WERI-Rb-1 (cell line): ENCODE results near the gene GAPVD1.
"Not testable (repeated sequence)": the region's sequence is repeated elsewhere in the genome, so short reads cannot be mapped to it uniquely, and the experiment has no call there.

Source experiments
- DNase-seq: peaks from one replicate; pipeline ENCODE4 v3.0.0-alpha.2; 2020
- H3K27ac ChIP-seq: fragments of 250-450 bp; sonication (Bioruptor Pico); 2 replicates; pipeline ENCODE4 v1.5.1; 2020; ENCODE audit warnings: mild to moderate bottlenecking, moderate library complexity
- H3K27me3 ChIP-seq: fragments of 250-450 bp; sonication (Bioruptor Pico); 2 replicates; pipeline ENCODE4 v1.5.1; 2021; ENCODE audit warnings: mild to moderate bottlenecking, low read depth, moderate library complexity; ENCODE audit not compliant: insufficient read depth, severe bottlenecking
- H3K36me3 ChIP-seq: fragments of 250-450 bp; sonication (Bioruptor Pico); 2 replicates; pipeline ENCODE4 v1.5.1; 2020; ENCODE audit warnings: mild to moderate bottlenecking, moderate library complexity
- H3K4me3 ChIP-seq: 2 replicates; pipeline ENCODE4 v1.5.1; 2011; ENCODE audit warnings: low read depth, mild to moderate bottlenecking, control low read depth, low read length
- H3K9me3 ChIP-seq: fragments of 250-450 bp; sonication (Bioruptor Pico); 2 replicates; pipeline ENCODE4 v1.5.1; 2021; ENCODE audit warnings: mild to moderate bottlenecking, moderate library complexity; ENCODE audit not compliant: severe bottlenecking
- CTCF ChIP-seq: IDR thresholded peaks from 2 replicates; pipeline ENCODE4 v1.5.1; 2011; ENCODE audit warnings: low read depth, mild to moderate bottlenecking, control low read depth, inconsistent platforms, low read length

Gene GAPVD1

GRCh38 chr9:125262294-125262991 is 817 bp downstream of the GAPVD1 start:
- Histone ChIP-seq H3K27me3 (no peaks in the 10 kb centered on the region), H3K36me3 (peaks cover 34% of the 10 kb centered on the region), H3K27ac (peak overlapping the region; percentile 82), H3K4me3 (peak overlapping the region; percentile 96), H3K9me3 (no peaks in the 10 kb centered on the region)
- no peak for DNase-seq
- TF ChIP-seq CTCF: no peak

DNA sequence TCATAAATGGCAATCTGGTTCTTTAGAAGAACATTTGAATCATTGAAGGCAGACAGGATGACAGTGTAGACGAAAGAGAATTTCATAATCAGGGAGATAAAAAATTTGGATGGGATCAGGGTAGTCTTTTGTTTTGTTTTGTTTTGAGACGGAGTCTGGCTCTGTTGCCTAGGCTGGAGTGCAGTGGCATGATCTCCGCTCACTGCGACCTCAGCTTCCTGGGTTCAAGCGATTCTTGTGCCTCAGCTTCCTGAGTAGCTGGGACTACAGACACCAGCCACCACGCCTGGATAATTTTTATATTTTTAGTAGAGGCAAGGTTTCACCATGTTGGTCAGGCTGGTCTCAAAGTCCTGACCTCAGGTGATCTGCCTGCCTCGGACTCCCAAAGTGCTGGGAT is 2.4 kb downstream of the GAPVD1 start:
- not testable (repeated sequence) for H3K27ac ChIP-seq, DNase-seq, H3K9me3 ChIP-seq, H3K27me3 ChIP-seq, H3K4me3 ChIP-seq
- peaks cover 35% of the 10 kb centered on the region for H3K36me3 ChIP-seq

DNA sequence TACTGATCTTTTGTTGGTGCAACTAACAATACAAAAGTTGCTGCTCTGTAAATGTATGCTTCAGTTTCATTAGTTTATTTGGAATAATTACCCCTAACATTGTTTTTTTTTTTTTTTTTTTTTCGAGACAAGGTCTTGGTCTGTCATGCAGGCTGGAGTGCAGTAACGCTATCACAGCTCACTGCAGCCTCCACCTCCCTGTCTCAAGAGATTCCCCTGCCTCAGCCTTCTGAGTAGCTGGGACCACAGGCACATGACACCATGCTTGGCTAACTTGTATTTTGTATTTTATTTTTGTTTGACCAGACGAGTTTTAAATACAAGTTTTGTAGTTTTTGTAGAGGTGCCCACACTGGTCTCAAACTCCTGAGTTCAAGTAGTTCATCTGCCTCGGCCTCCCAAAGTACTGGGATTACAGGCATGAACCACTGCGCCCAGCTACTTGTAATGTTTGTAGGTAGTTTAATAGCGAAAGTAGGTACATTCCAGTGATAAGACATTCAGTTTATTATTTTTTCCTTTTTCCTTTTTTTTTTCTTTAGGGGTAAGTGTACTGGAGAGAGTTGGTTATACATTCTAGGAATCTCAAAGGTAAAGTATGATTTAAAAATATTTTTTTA is 6.9 kb downstream of the GAPVD1 start:
- Histone ChIP-seq H3K27me3 (no peaks in the 10 kb centered on the region), H3K9me3 (no peaks in the 10 kb centered on the region), H3K4me3 (no peak overlapping the region), H3K27ac (no peak overlapping the region), H3K36me3 (peaks cover 49% of the 10 kb centered on the region)
- DNase-seq: no peak
- no peak for TF ChIP-seq CTCF

GRCh38 chr9:125269014-125269397 is 7.4 kb downstream of the GAPVD1 start:
- Histone ChIP-seq H3K27ac (no peak overlapping the region), H3K4me3 (no peak overlapping the region), H3K9me3 (no peaks in the 10 kb centered on the region), H3K27me3 (no peaks in the 10 kb centered on the region), H3K36me3 (peaks cover 44% of the 10 kb centered on the region)
- TF ChIP-seq CTCF: no peak
- DNase-seq: no peak

GRCh38 chr9:125271081-125271480 is 9.5 kb downstream of the GAPVD1 start:
- no peak for DNase-seq
- Histone ChIP-seq H3K36me3 (peaks cover 32% of the 10 kb centered on the region), H3K27me3 (no peaks in the 10 kb centered on the region), H3K9me3 (no peaks in the 10 kb centered on the region), H3K4me3 (no peak overlapping the region), H3K27ac (no peak overlapping the region)
- TF ChIP-seq CTCF: no peak

- no peak for TF ChIP-seq CTCF
- H3K27ac ChIP-seq: no peak overlapping the region
- H3K9me3 ChIP-seq: no peaks in the 10 kb centered on the region
- DNase-seq: no peak
- H3K36me3 ChIP-seq: peaks cover 20% of the 10 kb centered on the region
- H3K4me3 ChIP-seq: no peak overlapping the region
- no peaks in the 10 kb centered on the region for H3K27me3 ChIP-seq
Observed at GRCh38 chr9:125272697-125273096, 11.1 kb downstream of the GAPVD1 start.
